Endodermal cell (in vitro differentiated cells): Measurements from ENCODE around the gene SH3D19. TPM values are rescaled to one million over a fixed set of nuclear protein-coding genes. Genes with fewer than 3 reads are reported as not detected.

ENCODE experiments used
- DNase-seq: peaks from one replicate; pipeline ENCODE4 v3.0.0-alpha.2; 2017
- H3K27ac ChIP-seq: 2 replicates; pipeline ENCODE4 v1.5.1; 2013; ENCODE audit warnings: mild to moderate bottlenecking, low read depth, low read length, moderate library complexity
- H3K27me3 ChIP-seq: 2 replicates; pipeline ENCODE4 v1.6.1; 2013; ENCODE audit warnings: mild to moderate bottlenecking, low read length, moderate library complexity; ENCODE audit not compliant: insufficient read depth, control insufficient read depth, poor library complexity, severe bottlenecking
- H3K36me3 ChIP-seq: 2 replicates; pipeline ENCODE4 v1.7.0; 2013; ENCODE audit warnings: mild to moderate bottlenecking, low read length, moderate library complexity; ENCODE audit not compliant: control insufficient read depth, insufficient read depth
- H3K4me1 ChIP-seq: one replicate; pipeline ENCODE4 v1.7.0; 2013; ENCODE audit warnings: low read length; ENCODE audit not compliant: control insufficient read depth, insufficient read depth
- H3K4me3 ChIP-seq: 2 replicates; pipeline ENCODE4 v1.5.1; 2013; ENCODE audit warnings: mild to moderate bottlenecking, low read length, moderate library complexity
- H3K9ac ChIP-seq: 2 replicates; pipeline ENCODE4 v1.6.1; 2013; ENCODE audit warnings: mild to moderate bottlenecking, low read length, moderate library complexity; ENCODE audit not compliant: poor library complexity, severe bottlenecking; ENCODE audit errors: extremely low read depth
- H3K9me3 ChIP-seq: 2 replicates; pipeline ENCODE4 v1.6.1; 2013; ENCODE audit warnings: mild to moderate bottlenecking, low read length, moderate library complexity; ENCODE audit not compliant: control insufficient read depth
- H3K27ac Mint-ChIP-seq: 2 replicates; pipeline ENCODE4 v1.8.0; 2020; ENCODE audit warnings: mixed read lengths
- H3K27me3 Mint-ChIP-seq: 2 replicates; pipeline ENCODE4 v1.8.0; 2021; ENCODE audit warnings: mild to moderate bottlenecking, mixed read lengths; ENCODE audit not compliant: insufficient read depth
- H3K36me3 Mint-ChIP-seq: 2 replicates; pipeline ENCODE4 v1.8.0; 2020; ENCODE audit warnings: low read depth, mixed read lengths
- H3K4me1 Mint-ChIP-seq: 2 replicates; pipeline ENCODE4 v1.8.0; 2020; ENCODE audit warnings: mixed read lengths
- H3K4me3 Mint-ChIP-seq: 2 replicates; pipeline ENCODE4 v1.8.0; 2020; ENCODE audit warnings: mild to moderate bottlenecking, moderate library complexity, mixed read lengths
- H3K9me3 Mint-ChIP-seq: 2 replicates; pipeline ENCODE4 v1.8.0; 2020; ENCODE audit warnings: mild to moderate bottlenecking, mixed read lengths
- CTCF ChIP-seq: fragments of 200-600 bp; sonication (generic); conservative IDR thresholded peaks from 2 replicates; pipeline ENCODE4 v1.5.0; 2021; ENCODE audit warnings: antibody characterized with exemption, mild to moderate bottlenecking
- WGBS, 2 experiments: methylation state at CpG; one replicate each; pipeline versions ENCODE4 v1.1.5 to v1.1.7; 2013; ENCODE audit warnings: missing lambda C conversion rate in 2 of 2, mixed read lengths in 1 of 2; ENCODE audit not compliant: insufficient coverage in 1 of 2, insufficient read length in 1 of 2; 5-methylcytosine and 5-hydroxymethylcytosine counted together
- total RNA-seq, 2 donors: library from RNA; stranded (reverse); fragmentation: NEBNext Ultra II Directional in 1 of 2; extraction: Animal tissue kit (Norgen Biotek cat#: 25700) in 1 of 2; gene quantifications; 2 replicates in 1 of 2; 3 replicates in 1 of 2; pipeline ENCODE4 v1.2.1, GENCODE V29; 2021

The SH3D19 gene
- total RNA-seq, 2 donors from 2014 or later, result 48.8 to 55.6 TPM

GRCh38 chr4:151175754-151176631, 149.4 kb downstream of the SH3D19 start:
- H3K36me3 ChIP-seq, result peaks cover 26% of the 10 kb centered on the region
- Mint-ChIP-seq H3K4me1 (peaks cover 40% of the 10 kb centered on the region), H3K36me3 (peaks cover 35% of the 10 kb centered on the region), H3K27me3 (no peaks in the 10 kb centered on the region), H3K9me3 (no peaks in the 10 kb centered on the region), H3K27ac (no peak overlapping the region), H3K4me3 (no peak overlapping the region)
- H3K9me3 ChIP-seq, result no peaks in the 10 kb centered on the region
- 80 to 90% methylated on average over 5 to 8 of the region's 8 CpGs for WGBS, 2 experiments
- peaks cover 14% of the 10 kb centered on the region for H3K4me1 ChIP-seq
- H3K27ac ChIP-seq, result no peak overlapping the region
- no peak overlapping the region for H3K4me3 ChIP-seq
- H3K9ac ChIP-seq, result no peak overlapping the region
- H3K27me3 ChIP-seq, result no peaks in the 10 kb centered on the region
- no peak for DNase-seq
- no peak for TF ChIP-seq CTCF

GRCh38 chr4:151175233-151175632, 150.2 kb downstream of the SH3D19 start:
- Histone ChIP-seq H3K9ac (no peak overlapping the region), H3K4me1 (peaks cover 14% of the 10 kb centered on the region), H3K9me3 (no peaks in the 10 kb centered on the region), H3K27ac (no peak overlapping the region), H3K27me3 (no peaks in the 10 kb centered on the region), H3K36me3 (peaks cover 26% of the 10 kb centered on the region), H3K4me3 (no peak overlapping the region)
- no peak overlapping the region for H3K27ac Mint-ChIP-seq
- H3K4me1 Mint-ChIP-seq, result peaks cover 45% of the 10 kb centered on the region
- 90 to 92% methylated on average over 7 of the region's 7 CpGs for WGBS, 2 experiments
- TF ChIP-seq CTCF, result no peak
- no peaks in the 10 kb centered on the region for H3K9me3 Mint-ChIP-seq
- H3K36me3 Mint-ChIP-seq, result peaks cover 35% of the 10 kb centered on the region
- no peak for DNase-seq
- H3K27me3 Mint-ChIP-seq, result no peaks in the 10 kb centered on the region
- no peak overlapping the region for H3K4me3 Mint-ChIP-seq

DNA sequence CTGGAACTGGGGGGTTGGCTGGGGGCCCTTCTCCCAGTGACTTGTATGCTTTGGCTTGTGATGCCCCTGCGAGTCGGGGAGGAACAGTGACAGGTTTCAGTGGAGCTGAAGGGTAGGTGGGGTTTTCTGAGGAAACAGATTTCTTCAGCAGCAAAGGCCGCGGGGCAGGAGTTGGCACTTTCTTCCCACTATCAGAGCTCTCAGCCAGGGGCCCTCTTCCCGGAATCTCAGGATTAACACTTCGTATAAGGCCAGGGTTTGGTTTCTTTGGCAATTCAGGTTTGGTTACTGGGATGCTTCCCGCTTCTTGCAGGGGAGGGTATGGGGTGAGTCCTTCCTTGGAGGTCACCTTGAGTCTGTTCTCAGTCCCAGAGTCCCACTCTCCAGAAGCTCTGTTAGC, 150.6 kb downstream of the SH3D19 start:
- no peak for TF ChIP-seq CTCF
- Mint-ChIP-seq H3K27ac (no peak overlapping the region), H3K9me3 (no peaks in the 10 kb centered on the region), H3K4me1 (peaks cover 47% of the 10 kb centered on the region), H3K27me3 (no peaks in the 10 kb centered on the region), H3K36me3 (peaks cover 34% of the 10 kb centered on the region), H3K4me3 (no peak overlapping the region)
- WGBS, 2 experiments, result 65% methylated on average over 7 of the region's 7 CpGs; no CpG with 5 or more reads in 1 of the 2 experiments
- H3K9me3 ChIP-seq, result no peaks in the 10 kb centered on the region
- no peak overlapping the region for H3K4me3 ChIP-seq
- H3K27me3 ChIP-seq, result no peaks in the 10 kb centered on the region
- H3K36me3 ChIP-seq, result peaks cover 26% of the 10 kb centered on the region
- peak; percentile 50 for DNase-seq
- H3K9ac ChIP-seq, result no peak overlapping the region
- no peak overlapping the region for H3K27ac ChIP-seq
- H3K4me1 ChIP-seq, result peaks cover 14% of the 10 kb centered on the region
